T-cell (primary cell): ENCODE measurements around the gene ZSWIM8. TPM values are rescaled to one million over a fixed set of nuclear protein-coding genes. Genes with fewer than 3 reads are reported as not detected.
A peak's percentile ranks its signal among the peaks of the same experiment; 100 is the strongest.
"Not testable (repeated sequence)": the region's sequence is repeated elsewhere in the genome, so short reads cannot be mapped to it uniquely, and the experiment has no call there.

Experiments used
- ATAC-seq, 4 experiments: fragments of 200-7000 bp in 3 of 4; fragments of 150-1000 bp in 1 of 4; cut with Tn5 transposase; replicated peaks in 1 of 4; 1 replicate in 3 of 4; 2 replicates in 1 of 4; pipeline ENCODE4 v1.10.0; 2021; ENCODE audit warnings: moderate library complexity in 3 of 4, mild to moderate bottlenecking in 2 of 4, moderate number of reproducible peaks in 1 of 4
- CTCF ChIA-PET, 2 donors: fragments of 300-600 bp; sonication (Branson Sonifier 250); formaldehyde crosslinking; loops; one replicate each; lab custom pipeline; 2022; ENCODE audit warnings: antibody characterized with exemption in 2 of 2; lab: Charles Lee
- POLR2A ChIA-PET, 2 donors: fragments of 300-600 bp; sonication (Branson Sonifier 250); formaldehyde crosslinking; loops; one replicate each; lab custom pipeline; 2022; ENCODE audit warnings: antibody characterized with exemption in 2 of 2; lab: Charles Lee
- DNase-seq, 35 experiments: peaks; one replicate each; pipeline versions ENCODE4 v3.0.0 to v3.0.0-alpha.2; 2013 to 2023
- H3K27ac ChIP-seq: one replicate; pipeline ENCODE4 v1.5.1; 2013; ENCODE audit warnings: low read length
- H3K27me3 ChIP-seq, 2 experiments: replicated peaks in 1 of 2; 1 replicate in 1 of 2; 2 replicates in 1 of 2; pipeline versions ENCODE4 v1.6.1 to v1.7.0; 2013; ENCODE audit warnings: low read length in 1 of 2, mixed read lengths in 1 of 2; ENCODE audit not compliant: control insufficient read depth in 2 of 2, insufficient read depth in 2 of 2; ENCODE audit errors: extremely low read depth in 1 of 2
- H3K36me3 ChIP-seq, 2 donors: 1 replicate in 1 of 2; 2 replicates in 1 of 2; pipeline versions ENCODE4 v1.6.1 to v1.7.0; 2013; ENCODE audit warnings: low read length in 1 of 2; ENCODE audit not compliant: control insufficient read depth in 2 of 2, insufficient read depth in 1 of 2; ENCODE audit errors: extremely low read depth in 1 of 2
- H3K4me1 ChIP-seq, 2 experiments: 1 replicate in 1 of 2; 2 replicates in 1 of 2; pipeline versions ENCODE4 v1.6.1 to v1.7.0; 2013; ENCODE audit warnings: low read length in 2 of 2, mixed read lengths in 1 of 2; ENCODE audit not compliant: insufficient read depth in 2 of 2, control insufficient read depth in 1 of 2; ENCODE audit errors: extremely low read depth in 1 of 2
- H3K4me3 ChIP-seq, 2 donors: 1 replicate in 1 of 2; 2 replicates in 1 of 2; pipeline versions ENCODE4 v1.5.1 to v1.7.0; 2013; ENCODE audit warnings: mild to moderate bottlenecking in 2 of 2, low read length in 1 of 2, moderate library complexity in 1 of 2; ENCODE audit not compliant: control insufficient read depth in 1 of 2; ENCODE audit errors: extremely low read depth in 1 of 2
- H3K9me3 ChIP-seq: 2 replicates; pipeline ENCODE4 v1.7.0; 2013
- H3K27ac Mint-ChIP-seq, 2 donors: one replicate each; pipeline ENCODE4 v1.8.0; 2020 to 2021; ENCODE audit warnings: mild to moderate bottlenecking in 2 of 2, mixed read lengths in 2 of 2
- H3K27me3 Mint-ChIP-seq, 2 donors: one replicate each; pipeline ENCODE4 v1.8.0; 2021 to 2022; ENCODE audit warnings: mixed read lengths in 2 of 2
- H3K36me3 Mint-ChIP-seq: one replicate; pipeline ENCODE4 v1.8.0; 2021; ENCODE audit warnings: mixed read lengths
- H3K4me1 Mint-ChIP-seq, 3 donors: one replicate each; pipeline ENCODE4 v1.8.0; 2020 to 2022; ENCODE audit warnings: mixed read lengths in 3 of 3, mild to moderate bottlenecking in 1 of 3
- H3K4me3 Mint-ChIP-seq, 3 donors: one replicate each; pipeline ENCODE4 v1.8.0; 2020 to 2022; ENCODE audit warnings: mild to moderate bottlenecking in 3 of 3, mixed read lengths in 3 of 3, moderate library complexity in 3 of 3
- H3K9me3 Mint-ChIP-seq, 3 donors: one replicate each; pipeline ENCODE4 v1.8.0; 2020 to 2022; ENCODE audit warnings: mixed read lengths in 3 of 3
- WGBS: methylation state at CpG from one replicate; pipeline ENCODE4 v1.1.5; 2013; ENCODE audit warnings: missing lambda C conversion rate; ENCODE audit not compliant: insufficient coverage; 5-methylcytosine and 5-hydroxymethylcytosine counted together
- total RNA-seq, 35 experiments: library from RNA in 6 of 35; stranded (reverse) in 6 of 35; fragments of 120-200 nt in 1 of 35; gene quantifications; one replicate each; pipeline versions ENCODE4 v1.2.1 to v1.2.4 and lab custom pipeline; 2013 to 2026

ZSWIM8 gene, protein sequence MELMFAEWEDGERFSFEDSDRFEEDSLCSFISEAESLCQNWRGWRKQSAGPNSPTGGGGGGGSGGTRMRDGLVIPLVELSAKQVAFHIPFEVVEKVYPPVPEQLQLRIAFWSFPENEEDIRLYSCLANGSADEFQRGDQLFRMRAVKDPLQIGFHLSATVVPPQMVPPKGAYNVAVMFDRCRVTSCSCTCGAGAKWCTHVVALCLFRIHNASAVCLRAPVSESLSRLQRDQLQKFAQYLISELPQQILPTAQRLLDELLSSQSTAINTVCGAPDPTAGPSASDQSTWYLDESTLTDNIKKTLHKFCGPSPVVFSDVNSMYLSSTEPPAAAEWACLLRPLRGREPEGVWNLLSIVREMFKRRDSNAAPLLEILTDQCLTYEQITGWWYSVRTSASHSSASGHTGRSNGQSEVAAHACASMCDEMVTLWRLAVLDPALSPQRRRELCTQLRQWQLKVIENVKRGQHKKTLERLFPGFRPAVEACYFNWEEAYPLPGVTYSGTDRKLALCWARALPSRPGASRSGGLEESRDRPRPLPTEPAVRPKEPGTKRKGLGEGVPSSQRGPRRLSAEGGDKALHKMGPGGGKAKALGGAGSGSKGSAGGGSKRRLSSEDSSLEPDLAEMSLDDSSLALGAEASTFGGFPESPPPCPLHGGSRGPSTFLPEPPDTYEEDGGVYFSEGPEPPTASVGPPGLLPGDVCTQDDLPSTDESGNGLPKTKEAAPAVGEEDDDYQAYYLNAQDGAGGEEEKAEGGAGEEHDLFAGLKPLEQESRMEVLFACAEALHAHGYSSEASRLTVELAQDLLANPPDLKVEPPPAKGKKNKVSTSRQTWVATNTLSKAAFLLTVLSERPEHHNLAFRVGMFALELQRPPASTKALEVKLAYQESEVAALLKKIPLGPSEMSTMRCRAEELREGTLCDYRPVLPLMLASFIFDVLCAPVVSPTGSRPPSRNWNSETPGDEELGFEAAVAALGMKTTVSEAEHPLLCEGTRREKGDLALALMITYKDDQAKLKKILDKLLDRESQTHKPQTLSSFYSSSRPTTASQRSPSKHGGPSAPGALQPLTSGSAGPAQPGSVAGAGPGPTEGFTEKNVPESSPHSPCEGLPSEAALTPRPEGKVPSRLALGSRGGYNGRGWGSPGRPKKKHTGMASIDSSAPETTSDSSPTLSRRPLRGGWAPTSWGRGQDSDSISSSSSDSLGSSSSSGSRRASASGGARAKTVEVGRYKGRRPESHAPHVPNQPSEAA (N-terminal part only)
- total RNA-seq (100 to 1,000 TPM in 2 of 5 donors, 10 to 100 TPM in 3; 69.0 to 106 (median 90.8) TPM), total RNA-seq (lab: John Stamatoyannopoulos, UW) (51.0 to 184 (median 102) reads per million in 29 experiments)
- 57.3 TPM for total RNA-seq (2013)

DNA sequence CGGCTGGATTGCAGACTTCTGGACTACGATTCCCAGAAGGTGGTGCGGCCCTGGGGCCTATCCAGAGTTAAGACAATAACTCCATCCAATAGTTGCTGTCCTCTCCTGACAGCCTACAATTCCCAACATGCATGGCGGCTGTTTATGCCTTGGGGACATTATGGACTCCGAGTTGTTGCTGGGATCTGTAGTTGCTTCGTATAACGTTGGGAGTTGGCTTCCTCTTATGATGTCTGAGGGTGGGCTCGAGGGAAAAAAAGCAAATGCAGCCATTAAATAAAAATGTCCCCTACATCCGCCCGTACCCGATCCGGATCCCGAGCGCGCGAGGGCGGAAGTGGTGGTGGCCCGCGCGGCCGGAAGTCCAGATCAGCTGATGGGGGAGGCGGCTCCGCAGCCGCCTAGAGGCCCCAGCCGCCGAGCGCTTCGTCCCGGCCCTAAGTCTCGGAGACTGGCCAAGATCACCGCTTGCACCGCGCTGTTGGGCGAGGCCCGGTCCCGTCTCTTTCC, at the start of gene ZSWIM8:
TSS of gene ZSWIM8 (plus strand) at position 396 of the 510 bp plus-strand sequence. CDS start 273 bp downstream, outside the sequence.
- Histone ChIP-seq H3K4me3 (peak within 1 kb of the TSS; percentile 67 to 86), H3K4me1 (peaks cover 34 to 45% of the 10 kb centered on the region in 2 experiments), H3K27me3 (no peaks in the 10 kb centered on the region), H3K9me3 (no peaks in the 10 kb centered on the region), H3K27ac (peak within 1 kb of the TSS; percentile 60), H3K36me3 (peaks cover 0 to 20% of the 10 kb centered on the region in 2 donors)
- peak within 1 kb of the TSS; percentile 90 to 97 (median 92) for H3K4me3 Mint-ChIP-seq
- ATAC-seq (peak; percentile 82 to 87 (median 84)), DNase-seq (peak; percentile 74 to 93 (median 85))
- peak within 1 kb of the TSS; percentile 97 to 98 for H3K27ac Mint-ChIP-seq
- CTCF ChIA-PET = interaction anchor here (1.0 to 1.2 kb wide), 2 partner anchors 13 to 25 kb away, joined by 3 to 6 read pairs; a partner anchor contains a TSS
- POLR2A ChIA-PET = interaction anchor here (0.5 to 1.0 kb wide), 4 partner anchors 9 to 136 kb away, joined by 3 to 13 read pairs (median 4); a partner anchor contains a TSS
- peaks cover 46 to 66% (median 51%) of the 10 kb centered on the region in 3 donors for H3K4me1 Mint-ChIP-seq
- no peaks in the 10 kb centered on the region for H3K9me3 Mint-ChIP-seq
- peaks cover 8% of the 10 kb centered on the region for H3K36me3 Mint-ChIP-seq
- no peaks in the 10 kb centered on the region for H3K27me3 Mint-ChIP-seq
- WGBS = under 1% methylated on average over 31 of the region's 36 CpGs

DNA sequence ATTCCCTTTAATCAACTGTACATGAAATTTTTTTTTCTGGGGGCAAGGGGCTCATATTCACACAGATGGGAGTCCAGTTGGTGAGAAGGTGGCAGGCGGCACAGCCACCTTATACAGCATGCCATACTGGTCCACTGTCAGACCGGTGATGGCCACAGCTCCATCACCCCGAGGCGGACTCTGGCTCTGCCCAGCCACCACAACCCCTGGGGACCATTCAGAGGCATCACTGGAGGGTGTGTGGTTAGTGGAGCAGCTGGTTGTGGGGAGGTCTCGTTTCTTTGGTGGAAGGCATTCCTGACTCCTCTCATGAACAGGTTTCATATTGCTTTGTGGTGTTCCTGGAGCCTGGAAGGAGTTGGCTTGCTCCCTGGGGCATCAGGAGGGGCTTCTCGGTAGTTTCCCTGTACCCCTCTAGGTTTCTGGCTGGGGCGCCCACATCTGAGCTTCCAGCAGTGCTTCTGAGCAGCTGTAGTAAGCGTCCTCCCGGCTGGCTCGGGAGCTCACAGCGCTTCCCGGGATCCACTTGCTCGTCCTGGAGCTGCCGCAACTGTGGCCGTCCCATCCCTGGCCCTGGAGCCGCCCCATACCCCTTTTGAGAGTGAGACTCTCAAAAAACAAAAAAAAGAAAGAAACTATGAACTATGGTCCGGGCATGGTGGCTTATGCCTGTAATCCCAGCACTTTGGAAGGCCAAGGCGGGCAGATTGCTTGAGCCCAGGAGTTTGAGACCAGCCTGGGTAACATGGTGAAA, 44.7 kb upstream of the ZSWIM8 start:
- ATAC-seq, H3K27ac Mint-ChIP-seq, H3K27me3 ChIP-seq, POLR2A ChIA-PET, H3K4me3 ChIP-seq, CTCF ChIA-PET, H3K36me3 Mint-ChIP-seq, H3K27me3 Mint-ChIP-seq, DNase-seq, H3K9me3 Mint-ChIP-seq, H3K4me3 Mint-ChIP-seq, H3K9me3 ChIP-seq, H3K36me3 ChIP-seq, H3K27ac ChIP-seq: not testable (repeated sequence)
- H3K4me1 Mint-ChIP-seq = peaks cover 22 to 28% (median 22%) of the 10 kb centered on the region in 3 donors
- peaks cover 11 to 21% of the 10 kb centered on the region in 2 experiments for H3K4me1 ChIP-seq
- WGBS = 99% methylated on average over 8 of the region's 18 CpGs

DNA sequence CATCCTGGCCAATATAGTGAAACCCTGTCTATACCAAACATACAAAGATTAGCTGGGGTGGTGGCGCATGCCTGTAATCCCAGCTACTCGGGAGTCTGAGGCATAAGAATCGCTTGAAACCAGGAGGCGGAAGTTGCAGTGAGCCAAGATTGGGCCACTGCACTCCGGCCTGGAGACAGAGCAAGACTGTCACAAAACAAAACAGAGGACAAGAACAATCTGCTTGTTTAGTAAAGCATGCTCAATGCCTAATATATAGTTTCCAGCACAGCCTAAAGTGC, 43.0 kb upstream of the ZSWIM8 start:
- POLR2A ChIA-PET = interaction anchor here in 1 of 2 donors (1.7 kb wide), 1 partner anchor 12 kb away, joined by 14 read pairs; no protein-coding TSS in a partner anchor
- no peak overlapping the region for H3K27ac Mint-ChIP-seq
- CTCF ChIA-PET = no interaction called here

DNA sequence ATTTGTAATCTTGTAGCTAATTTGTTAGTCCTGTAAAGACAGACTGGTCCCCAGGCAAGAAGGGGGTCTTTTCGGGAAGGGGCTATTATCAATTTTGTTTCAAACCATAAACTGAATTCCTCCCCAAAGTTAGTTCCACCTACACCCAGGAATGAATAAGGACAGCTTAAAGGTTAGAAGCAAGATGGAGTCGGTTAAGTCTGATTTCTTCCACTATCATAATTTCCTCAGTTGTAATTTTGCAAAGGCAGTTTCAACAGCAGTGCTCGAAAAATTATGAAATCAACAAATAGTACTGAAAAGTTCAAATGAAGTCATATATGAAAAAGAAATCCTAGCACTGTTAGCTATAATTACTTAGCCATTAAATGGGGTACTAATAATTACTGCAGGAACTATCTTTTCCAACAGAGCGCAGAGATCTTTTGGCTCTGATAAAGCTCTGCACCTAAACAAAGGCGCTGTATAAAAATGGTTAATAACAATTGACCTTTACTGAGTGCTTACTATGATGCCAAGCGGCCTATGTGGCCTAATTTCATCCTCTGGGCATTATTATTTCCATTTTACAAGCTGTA, 42.0 kb upstream of the ZSWIM8 start:
- Mint-ChIP-seq H3K27ac (peak overlapping the region; percentile 100), H3K4me1 (peaks cover 31 to 40% (median 34%) of the 10 kb centered on the region in 3 donors), H3K36me3 (peaks cover 11% of the 10 kb centered on the region), H3K27me3 (no peaks in the 10 kb centered on the region), H3K4me3 (peak overlapping the region; percentile 95 to 100 (median 100)), H3K9me3 (no peaks in the 10 kb centered on the region)
- H3K4me3 ChIP-seq = peak overlapping the region; percentile 85 to 100
- DNase-seq (no peak), ATAC-seq (no peak)
- H3K36me3 ChIP-seq = peaks cover 0 to 19% of the 10 kb centered on the region in 2 donors
- 0% methylated on average over 2 of the region's 6 CpGs for WGBS
- H3K9me3 ChIP-seq = no peaks in the 10 kb centered on the region
- peaks cover 13 to 25% of the 10 kb centered on the region in 2 experiments for H3K4me1 ChIP-seq
- CTCF ChIA-PET = interaction anchor here in 1 of 2 donors (0.9 to 2.5 kb wide), 7 partner anchors 11 to 136 kb away, joined by 3 to 12 read pairs (median 4); no protein-coding TSS in a partner anchor
- H3K27ac ChIP-seq = peak overlapping the region; percentile 89
- POLR2A ChIA-PET = interaction anchor here (0.6 to 1.7 kb wide), 10 partner anchors 10 to 648 kb away, joined by 3 to 14 read pairs (median 4); no protein-coding TSS in a partner anchor
- no peaks in the 10 kb centered on the region for H3K27me3 ChIP-seq

More for the DNA sequence above, 43.0 kb upstream of the ZSWIM8 start:
- no peak overlapping the region for H3K4me3 ChIP-seq
- H3K27ac ChIP-seq = no peak overlapping the region
- DNase-seq = no peak
- Mint-ChIP-seq H3K9me3 (no peaks in the 10 kb centered on the region), H3K27me3 (no peaks in the 10 kb centered on the region), H3K4me3 (peak overlapping the region in 2 of 3 donors; percentile 17 to 95), H3K36me3 (peaks cover 11% of the 10 kb centered on the region), H3K4me1 (peaks cover 31 to 38% (median 34%) of the 10 kb centered on the region in 3 donors)
- no peaks in the 10 kb centered on the region for H3K9me3 ChIP-seq
- ATAC-seq = no peak
- no peaks in the 10 kb centered on the region for H3K27me3 ChIP-seq
- H3K36me3 ChIP-seq = peaks cover 0 to 13% of the 10 kb centered on the region in 2 donors
- H3K4me1 ChIP-seq = peaks cover 13 to 25% of the 10 kb centered on the region in 2 experiments
- 96% methylated on average over 3 of the region's 5 CpGs for whole genome bisulfite sequencing
